Measurements from ENCODE around the gene SPACA7.

SPACA7 gene, protein sequence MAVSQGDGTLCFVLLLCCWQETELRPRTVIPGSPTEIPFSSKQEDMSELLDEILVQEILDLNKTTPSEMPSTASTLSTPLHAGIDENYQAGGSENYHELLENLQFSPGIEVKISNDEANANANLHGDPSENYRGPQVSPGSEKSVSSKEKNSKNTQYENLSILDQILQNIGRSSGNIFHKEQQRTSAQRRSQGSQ

DNA sequence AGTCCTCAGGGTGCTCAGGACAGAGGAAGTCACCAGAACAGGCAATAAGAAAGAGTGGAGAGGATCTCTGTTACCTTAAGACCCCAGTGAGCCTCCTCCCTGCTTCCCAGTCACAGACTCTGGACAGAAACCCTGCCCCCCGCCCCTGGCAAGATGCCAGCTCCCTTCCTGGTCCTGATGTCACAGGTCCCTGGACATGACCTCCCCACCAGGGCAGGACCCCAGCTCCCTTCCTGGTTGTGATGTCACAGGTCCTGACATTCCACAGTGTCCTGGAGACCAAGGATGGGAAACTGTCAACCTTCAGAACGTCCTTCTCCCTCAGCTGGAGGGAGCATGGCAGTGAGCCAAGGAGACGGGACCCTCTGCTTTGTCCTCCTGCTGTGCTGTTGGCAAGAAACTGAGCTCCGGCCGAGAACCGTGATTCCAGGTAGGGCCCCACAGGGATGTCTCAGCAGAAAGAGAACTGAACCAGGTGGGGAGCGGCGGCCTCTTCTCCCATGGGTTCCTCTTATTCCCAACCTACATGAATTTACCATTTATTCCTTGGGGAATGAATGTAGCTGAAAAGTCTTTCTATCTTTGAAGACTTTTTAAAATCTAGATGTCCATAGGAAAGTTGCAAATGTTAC, at the start of gene SPACA7:
Gene SPACA7 (plus strand): TSS at position 306 of the 632 bp plus-strand sequence. CDS start 31 bp downstream, at position 337.
- DNase-seq (ENCODE audit: low read depth in 3 of 3): no peak

DNA sequence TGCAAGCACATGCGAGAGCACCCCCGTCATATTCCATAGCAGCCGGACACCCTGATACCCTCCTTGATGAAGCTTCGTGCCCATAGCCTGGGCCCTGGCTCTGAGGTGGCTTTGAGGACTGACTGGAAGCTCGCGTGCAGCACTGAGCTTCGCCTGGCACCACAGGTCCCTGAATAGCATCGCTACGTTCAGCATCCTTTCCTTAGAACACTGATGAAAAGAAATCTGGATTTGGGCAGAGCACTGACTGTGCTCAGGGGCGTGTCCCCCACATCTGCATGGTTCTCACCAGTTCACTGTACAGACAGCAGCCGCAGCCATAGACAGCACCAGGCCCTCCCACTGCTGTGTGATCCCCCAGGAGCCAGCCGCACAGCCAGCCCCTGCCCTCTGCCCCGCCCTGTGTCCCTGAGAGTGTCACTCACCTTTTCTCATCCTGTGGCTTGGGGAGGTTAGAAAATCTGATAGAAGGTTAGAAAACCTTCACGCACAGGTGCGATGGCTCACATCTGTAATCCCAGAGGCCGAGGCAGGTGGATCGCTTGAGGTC, 49.3 kb upstream of the SPACA7 start:
- DNase-seq (ENCODE audit: low read depth in 3 of 3): no peak

DNA sequence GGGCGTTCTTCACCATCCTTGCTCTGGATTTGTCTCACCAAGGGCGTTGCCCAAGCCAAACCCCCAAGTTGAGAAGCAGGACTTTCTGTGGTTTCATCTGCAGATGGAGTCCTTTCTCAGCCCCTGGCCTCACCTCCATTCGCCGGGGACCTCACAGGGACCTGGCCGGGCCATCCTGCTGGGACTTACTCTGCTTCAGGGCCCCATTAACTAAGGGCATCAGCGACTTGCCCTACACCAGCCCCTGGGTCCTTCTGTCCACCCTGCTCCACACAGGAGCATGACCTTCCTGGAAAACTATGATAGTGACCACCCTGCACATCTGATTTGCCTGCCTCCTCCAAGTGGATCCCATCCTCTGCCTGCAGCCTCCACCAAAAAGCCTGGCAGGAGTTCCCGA, 47.2 kb upstream of the SPACA7 start:
- no peak for DNase-seq (ENCODE audit: low read depth in 3 of 3)

DNA sequence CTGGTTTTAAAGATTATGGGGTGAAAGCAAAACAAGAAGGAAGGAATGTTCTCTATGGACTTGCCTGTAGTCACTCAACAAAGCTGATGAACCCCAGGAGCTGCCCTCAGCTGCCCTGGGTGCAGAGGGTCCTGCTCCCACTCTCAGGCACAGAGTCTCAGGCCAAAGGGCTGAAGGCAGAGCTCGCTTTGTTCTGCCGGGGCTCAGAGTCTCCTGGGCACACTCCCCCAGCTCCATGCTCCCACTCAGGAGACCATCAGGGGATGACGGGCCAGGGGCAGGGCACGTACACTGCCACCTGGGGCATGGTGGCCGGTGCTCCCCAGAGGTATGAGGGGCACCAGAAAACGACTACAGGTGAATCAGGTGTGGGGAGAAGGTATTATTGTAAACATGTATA, 46.8 kb upstream of the SPACA7 start:
- no peak for DNase-seq (ENCODE audit: low read depth in 3 of 3)

DNA sequence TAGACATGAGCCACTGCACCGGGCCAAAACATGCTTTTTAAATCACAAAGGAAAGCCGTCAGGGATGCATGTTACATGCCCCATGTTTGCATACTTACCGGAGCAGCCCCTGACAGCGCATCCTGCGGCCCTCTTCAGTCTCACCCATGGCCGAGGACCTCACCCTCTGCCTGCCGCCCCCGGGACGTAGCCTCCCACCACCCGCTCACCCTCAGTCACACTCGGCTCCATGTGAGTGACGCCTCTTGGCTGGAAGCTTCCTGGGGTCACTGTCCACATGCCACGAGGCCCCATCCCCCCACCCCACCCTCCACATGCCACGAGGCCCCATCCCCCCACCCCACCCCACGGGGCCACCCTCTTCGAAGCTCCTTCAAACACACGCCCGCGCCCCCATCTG, 46.1 kb upstream of the SPACA7 start:
- no peak for DNase-seq (ENCODE audit: low read depth in 3 of 3)

DNA sequence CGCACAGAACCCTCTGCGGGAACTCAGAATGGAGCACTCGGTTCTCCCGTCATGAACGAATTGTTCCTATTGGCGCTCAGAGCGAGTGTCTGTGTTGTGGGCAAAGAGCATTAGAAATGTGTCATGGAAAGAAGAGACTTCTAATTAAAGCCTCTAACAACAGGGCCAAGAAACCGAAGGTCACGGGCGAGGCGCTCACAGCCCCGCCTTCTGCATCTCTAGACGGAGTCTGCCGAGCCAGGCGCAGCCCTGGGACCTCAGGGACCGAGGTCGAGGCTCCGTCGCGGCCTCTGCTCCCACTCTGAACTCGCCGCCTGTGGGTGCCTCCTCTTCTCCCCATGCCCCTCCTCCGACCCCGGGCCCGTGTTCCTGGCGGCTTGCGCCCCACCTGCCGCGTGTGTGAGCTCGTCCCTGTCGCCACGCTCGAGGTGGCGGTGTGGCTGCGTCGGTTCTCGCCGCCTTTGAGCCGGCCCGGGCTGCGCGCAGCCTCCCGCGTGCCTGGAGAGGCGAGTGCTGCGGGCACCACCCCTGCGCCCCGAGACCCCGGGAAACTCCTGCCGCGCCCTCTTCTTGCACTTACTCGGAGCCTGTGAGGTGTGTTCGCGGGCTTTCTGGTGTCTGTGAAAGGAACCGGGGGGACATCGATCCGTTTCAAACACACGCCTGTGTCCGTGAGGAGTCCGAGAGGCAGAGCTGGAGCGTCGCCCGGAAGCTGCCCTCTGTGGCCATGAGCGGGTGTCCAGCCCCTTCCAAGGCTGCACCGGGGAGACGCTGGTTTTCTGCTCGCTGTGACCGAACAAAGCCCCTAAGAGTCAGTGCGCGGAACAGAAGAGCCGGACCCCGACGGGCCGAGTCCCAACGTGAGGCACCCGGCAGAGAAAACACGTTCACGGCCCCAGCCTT, 45.4 kb upstream of the SPACA7 start:
- DNase-seq (ENCODE audit: low read depth in 3 of 3): no peak

DNA sequence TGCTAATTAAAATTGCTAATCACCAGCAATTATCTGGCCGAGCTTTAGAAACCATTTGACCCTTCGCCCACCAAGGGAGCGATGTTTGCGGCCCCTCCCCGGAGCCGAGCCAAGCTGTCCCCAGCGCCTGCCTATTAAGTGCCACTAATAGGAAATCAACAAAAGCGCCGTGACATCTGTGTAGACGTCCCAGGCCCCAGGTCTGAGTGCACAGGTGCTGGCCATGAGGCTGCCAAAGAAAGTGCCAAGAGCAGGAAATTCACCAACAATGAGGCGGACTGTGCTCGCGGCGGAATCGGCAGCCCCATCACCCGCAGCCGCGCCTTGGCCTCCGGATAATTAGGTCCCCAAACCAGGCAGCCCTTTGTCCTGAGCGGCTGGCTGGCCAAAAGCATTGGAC, 44.5 kb upstream of the SPACA7 start:
- DNase-seq (ENCODE audit: low read depth in 3 of 3): no peak

DNA sequence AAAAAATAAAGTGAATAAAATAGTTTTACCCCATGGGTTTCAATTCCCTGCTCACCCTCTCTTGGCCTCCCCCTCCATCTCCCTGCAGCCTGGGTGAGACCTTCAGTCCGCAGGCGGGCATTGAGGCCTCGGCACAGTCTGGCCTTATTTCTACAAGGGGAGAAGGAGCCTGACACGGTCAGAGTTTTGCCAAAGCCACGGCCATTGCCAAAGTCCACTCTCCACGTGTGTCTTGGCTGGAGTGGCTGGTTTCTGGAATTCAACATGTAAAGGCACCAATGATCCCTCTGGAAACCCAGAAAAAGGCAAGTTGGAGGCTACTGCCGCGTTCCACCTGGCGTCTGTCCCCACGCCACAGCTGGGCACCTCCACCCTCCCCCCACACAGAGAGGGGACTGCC, 43.4 kb upstream of the SPACA7 start:
- no peak for DNase-seq (ENCODE audit: low read depth in 3 of 3)

DNA sequence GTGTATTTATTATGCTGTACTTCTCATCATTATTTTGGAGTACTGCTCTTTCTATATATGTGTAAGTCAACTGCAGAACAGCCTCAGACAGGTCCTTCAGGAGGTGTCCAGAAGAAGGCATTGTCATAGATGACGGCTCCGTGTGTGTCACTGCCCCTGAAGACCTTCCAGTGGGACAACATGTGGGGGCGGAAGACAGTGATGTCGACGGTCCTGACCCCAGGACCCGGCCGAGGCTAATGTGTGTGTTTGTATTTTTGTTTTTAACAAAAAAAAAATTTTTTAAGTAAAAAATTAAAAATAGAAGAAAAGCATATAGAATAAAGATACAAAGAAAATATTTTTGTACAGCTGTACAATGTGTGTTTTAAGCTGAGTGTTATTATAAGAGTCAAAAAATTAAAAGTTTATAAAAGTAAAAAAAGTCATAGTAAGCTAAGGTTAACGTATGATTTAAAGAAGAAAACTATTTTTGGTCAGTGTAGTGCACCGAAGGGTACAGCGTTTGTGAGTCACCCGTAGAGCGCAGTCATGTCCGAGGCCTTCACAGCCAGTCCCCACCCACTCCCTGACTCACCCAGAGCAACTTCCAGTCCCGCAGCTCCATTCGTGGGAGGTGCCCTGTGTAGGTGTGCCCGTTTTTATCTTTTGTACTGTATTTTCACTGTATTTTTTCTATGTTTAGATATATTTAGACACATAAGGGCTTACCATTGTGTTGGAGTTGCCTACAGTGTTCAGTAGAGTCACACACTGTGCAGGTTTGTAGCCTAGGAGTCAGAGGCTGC, 42.2 kb upstream of the SPACA7 start:
- DNase-seq (ENCODE audit: low read depth in 3 of 3): no peak

DNA sequence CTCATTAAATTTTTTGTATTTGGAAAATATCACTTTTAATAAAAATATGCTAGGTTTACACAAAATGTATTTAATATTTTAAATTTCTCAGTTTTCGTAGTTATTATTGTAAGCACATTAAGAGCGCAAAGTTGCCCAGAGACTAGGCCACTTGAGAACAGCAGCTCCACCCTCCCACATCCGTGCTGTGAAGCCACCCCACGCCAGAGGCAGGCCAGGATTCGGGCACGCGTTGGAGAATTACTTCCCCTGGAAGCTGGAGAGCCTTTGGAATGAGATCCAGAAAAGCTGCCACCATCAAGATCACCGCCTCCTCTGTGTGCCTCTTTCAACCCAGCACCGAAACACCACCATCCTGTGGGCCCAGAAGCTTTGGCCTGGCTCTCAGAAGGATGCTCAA, 41.0 kb upstream of the SPACA7 start:
- no peak for DNase-seq (ENCODE audit: low read depth in 3 of 3)

DNA sequence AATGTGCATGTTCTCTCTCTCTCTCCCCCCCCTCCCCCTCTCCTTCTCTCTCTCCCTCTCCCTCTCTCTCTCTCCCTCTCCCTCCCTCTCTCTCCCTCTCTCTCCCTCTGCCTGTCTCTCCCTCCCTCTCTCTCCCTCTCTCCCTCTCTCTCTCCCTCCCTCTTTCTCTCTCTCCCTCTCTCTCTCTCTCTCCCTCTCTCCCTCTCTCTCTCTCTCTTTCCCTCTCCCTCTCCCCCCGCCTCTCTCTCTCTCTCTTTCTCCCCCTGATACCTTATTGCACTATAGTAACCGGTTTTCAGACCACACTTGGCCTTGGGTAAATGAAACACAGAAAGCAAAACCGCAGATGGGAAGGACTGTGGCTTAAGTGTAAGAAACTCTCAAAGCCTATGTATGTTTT, 34.7 kb upstream of the SPACA7 start:
- no peak for DNase-seq (ENCODE audit: low read depth in 3 of 3)

DNA sequence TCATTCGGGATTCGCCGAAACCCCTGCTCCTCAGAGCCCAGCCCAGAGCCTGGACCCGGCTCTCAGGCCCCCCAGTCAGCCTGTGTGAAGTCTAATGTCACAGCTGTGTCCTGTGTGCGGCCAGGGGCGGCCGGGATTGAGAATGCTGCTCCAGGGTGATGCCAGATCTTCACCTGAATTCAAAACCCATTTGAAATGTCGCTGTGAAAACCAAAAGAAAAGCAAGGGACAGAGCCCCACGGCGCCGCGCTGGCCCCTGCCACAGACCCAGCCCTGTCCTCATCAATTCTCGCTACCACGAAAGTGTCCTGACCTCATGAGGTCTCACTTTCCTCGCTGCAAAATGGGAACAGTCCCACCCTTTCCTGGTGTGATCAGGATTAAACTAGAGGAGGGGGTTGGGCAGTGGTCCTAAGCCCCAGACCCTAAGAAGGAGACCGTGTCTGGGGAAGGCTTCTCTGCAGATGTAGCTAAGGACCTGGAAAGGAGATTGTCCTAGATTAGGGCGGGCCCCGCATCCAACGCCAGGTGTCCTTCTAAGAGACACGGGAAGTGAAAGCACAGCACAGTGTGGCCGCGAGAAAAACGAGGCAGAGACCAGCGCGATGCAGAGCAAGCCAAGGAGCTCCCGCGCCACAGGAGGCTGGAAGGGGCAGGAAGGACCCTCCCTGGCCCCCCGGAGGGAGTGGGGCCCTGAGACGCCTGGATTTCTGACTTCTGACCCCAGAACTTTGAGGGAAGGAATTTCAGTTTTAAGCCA, 34.0 kb upstream of the SPACA7 start:
- DNase-seq (ENCODE audit: low read depth in 3 of 3): no peak

DNA sequence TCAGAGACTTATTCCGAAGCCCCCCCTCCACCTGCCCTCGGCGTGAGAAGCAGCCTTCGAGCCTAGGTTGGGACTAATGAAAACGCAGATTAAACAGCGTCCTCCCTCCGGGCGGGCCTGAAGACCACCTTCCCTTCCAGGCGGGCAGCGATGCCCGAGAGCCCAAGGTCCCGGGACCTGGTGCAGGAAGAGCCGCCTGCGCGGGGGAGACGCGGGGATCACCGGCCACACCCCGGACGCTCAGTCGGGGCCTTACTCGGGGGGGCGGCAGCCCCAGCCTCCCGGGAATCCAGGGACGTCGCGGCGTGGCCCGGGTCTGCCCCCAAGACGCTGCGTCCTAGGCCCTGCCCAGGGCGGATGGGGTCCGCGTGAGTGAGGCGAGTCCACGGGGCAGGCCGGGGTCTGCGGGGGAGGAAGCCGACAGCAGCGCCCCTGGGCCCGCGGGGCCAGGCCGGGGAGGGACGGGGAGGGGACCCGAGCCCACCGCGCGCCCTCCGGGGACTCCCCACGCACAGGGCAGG, 33.3 kb upstream of the SPACA7 start:
- no peak for DNase-seq (ENCODE audit: low read depth in 3 of 3)

DNA sequence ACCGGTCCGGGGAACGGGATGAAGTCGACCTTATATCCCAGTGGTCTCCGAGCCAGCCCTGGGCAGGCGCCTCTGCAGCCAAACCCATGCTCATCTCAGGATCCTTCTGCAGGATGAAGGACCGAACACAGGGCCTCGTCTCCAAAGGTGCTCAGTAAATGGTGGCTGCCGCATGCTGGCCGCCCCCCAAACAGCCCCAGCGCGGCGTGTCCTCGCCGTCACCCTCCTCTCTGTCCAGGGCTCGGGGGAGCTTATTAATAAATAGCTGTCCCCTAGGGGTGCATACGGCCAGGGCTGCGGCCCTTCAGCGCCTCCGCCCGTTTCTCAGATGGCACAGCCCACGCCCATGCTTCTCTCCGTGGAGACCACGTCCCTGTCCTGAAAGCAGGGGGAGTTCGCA, 32.6 kb upstream of the SPACA7 start:
- no peak for DNase-seq (ENCODE audit: low read depth in 3 of 3)

DNA sequence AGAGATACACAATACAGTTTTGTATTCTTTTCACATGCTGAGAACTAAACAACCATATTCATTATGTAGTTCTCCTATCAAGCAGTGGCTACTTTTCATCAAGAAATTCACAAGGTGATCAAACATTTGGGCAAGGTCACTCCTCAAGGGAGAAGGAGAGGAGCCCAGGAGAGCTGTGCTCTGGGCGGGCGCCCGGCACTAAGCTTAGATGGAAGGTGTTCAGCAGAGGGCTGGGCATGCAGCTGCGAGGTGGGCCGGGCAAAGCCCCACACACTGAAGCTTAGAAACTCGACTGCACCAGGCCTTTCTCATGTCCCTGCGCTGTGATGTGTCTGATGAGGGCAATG, 30.4 kb upstream of the SPACA7 start:
- DNase-seq (ENCODE audit: low read depth in 3 of 3): no peak

DNA sequence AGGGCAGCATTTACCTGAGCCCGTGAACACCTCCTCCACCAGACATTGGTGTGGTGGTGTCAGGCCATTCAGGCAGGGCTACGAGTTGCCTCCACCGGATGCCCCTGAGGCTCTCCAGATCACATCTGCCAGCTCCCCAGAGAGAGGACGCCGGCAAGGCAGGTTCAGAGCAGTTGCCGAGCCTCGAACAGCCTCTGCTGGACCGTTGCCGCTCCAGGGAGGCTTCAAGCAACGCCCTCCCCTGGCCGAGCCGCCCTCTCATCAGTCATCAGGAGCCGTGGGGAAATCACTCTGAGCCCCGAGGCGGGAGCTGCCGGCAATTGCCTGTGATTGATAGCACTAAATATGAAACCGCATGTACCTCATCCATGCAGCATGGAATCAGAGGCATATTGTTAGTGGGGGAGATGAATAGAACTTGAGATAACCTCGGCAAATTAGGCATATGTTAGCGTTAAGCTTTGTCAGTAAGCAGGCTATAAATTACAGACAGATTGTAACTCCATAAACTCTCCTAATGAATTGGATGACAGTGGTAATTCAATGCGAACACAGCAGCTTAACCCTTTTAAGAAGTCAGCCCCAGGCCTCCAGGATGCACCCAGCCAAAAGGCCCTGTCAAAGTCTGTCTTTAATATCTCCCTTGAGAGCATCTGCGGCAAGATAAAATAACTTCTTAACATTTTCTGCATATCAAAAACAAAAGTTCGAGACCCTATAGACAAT, 29.8 kb upstream of the SPACA7 start:
- DNase-seq (ENCODE audit: low read depth in 3 of 3): no peak

DNA sequence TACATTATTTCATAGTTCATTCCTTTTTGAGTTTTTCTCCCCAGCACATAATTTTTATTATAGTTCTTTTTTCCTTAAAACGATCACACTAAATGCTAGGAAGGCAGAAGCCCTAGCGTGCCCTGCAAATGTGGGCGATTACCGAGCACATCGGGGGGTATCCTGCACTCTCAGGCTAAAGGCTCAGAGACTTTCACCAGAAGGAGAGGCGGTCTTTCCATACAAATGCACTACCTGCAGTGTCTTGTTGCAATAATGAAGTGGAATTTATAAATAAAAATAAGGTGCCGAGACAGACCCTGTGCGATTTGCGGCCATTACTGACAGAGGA, 29.3 kb upstream of the SPACA7 start:
- no peak for DNase-seq (ENCODE audit: low read depth in 3 of 3)

DNA sequence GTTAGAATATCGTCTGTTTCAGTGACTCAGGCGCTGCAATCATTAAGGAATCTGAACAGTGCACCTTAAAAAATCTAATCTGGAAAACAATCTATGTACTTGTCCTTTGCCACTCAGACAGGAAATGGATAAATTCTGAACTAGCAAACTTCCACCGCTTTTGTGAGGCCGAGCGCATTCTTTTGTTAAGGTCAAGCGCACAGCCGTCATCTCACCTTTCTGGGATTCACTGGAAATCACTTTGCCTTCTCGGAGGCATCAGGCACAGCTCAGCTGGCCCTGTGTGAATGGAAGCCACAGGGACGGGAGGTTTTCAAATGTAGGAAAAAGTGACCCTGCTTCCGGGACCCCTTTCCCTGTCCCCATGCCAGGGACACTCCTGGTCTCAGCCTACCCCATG, 28.2 kb upstream of the SPACA7 start:
- no peak for DNase-seq (ENCODE audit: low read depth in 3 of 3)

DNA sequence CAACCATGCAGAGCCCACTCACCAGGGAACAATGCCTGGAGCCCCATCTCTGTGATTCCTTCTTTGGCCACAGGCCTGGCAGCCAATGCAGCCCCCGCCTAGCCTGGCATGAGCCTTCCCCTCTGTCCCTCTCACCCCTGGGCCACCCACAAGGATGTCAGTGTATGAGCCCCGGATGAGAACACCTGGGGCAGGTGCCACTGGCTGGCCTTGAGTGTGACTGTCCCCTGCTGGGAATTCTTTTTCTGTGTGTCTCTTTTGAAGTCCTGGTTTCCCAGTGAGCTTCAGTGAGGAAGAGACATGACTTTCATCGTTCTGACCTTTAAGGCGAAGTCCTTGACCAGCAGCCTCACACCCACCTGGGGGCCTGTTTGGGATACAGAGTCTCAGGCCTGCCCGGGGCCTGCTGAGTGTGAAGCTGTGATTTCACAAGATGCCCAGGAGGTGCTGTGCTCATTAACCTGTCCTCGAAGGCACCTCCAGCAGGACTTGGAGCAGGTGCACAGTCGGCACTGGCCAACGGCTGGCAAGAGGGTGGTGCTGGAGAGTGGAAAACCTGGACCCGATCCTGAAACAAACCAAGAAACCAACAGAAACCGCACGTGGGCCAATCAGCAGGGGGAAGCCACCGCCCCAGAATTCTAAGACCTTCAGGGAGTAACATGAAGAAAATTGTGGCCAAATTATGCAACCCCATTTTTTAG, 27.4 kb upstream of the SPACA7 start:
- no peak for DNase-seq (ENCODE audit: low read depth in 3 of 3)

DNA sequence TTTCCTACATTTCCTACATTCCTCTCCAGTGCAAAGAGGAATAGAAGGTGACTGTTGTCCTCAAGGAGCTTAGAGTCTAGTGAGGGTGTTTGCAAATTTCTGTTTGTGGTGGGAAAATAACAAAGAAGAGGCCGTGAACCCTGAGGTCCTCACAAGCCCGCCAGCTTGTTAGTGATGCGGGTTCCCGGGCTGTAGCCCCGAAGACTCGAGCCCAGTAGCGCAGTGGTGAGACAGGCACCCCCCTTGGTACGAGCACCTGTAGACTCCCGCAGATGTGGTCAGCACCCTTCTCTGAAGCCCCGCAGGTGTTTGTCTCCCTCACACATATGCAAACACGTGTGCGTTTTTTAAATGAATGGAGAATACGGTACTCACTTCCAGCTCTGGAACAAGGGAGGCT, 26.5 kb upstream of the SPACA7 start:
- no peak for DNase-seq (ENCODE audit: low read depth in 3 of 3)
